ENCODE measurements around the gene HMCN2.

- TF ChIP-seq SUZ12 (IDR thresholded peaks at IDR 0.05; ENCODE audit: extremely low read depth, insufficient read depth, insufficient read length): no peak
- no peak for TF ChIP-seq ZNF274 (IDR thresholded peaks at IDR 0.05; ENCODE audit: low read depth, low read length)
These were observed 19.7 kb downstream of the HMCN2 start for GRCh38 chr9:130285271-130285670.
